NCI-H2029 (cell line): Measurements from ENCODE around the gene NAGS.
"Not testable (repeated sequence)": the region's sequence is repeated elsewhere in the genome, so short reads cannot be mapped to it uniquely, and the experiment has no call there.

Source experiments
- DNase-seq: peaks from one replicate; lab custom pipeline; 2025; lab: John Stamatoyannopoulos, UW

NAGS gene

GRCh38 chr17:43983515-43984411 lies 20.7 kb upstream of the NAGS start:
- no peak for DNase-seq

- DNase-seq: no peak
These were observed 19.9 kb upstream of the NAGS start for GRCh38 chr17:43984521-43984920.

- no peak for DNase-seq
These were observed 18.0 kb upstream of the NAGS start for GRCh38 chr17:43986225-43986981.

GRCh38 chr17:43987131-43988021 lies 17.0 kb upstream of the NAGS start:
- DNase-seq: no peak

GRCh38 chr17:43988301-43988700 lies 16.1 kb upstream of the NAGS start:
- no peak for DNase-seq

GRCh38 chr17:43992641-43993040 lies 11.8 kb upstream of the NAGS start:
- DNase-seq: no peak

- no peak for DNase-seq
These were observed 9.9 kb upstream of the NAGS start for GRCh38 chr17:43994272-43995149.

GRCh38 chr17:43995150-43995471 lies 9.3 kb upstream of the NAGS start:
- no peak for DNase-seq

- not testable (repeated sequence) for DNase-seq
These were observed 7.2 kb upstream of the NAGS start for GRCh38 chr17:43997180-43997579.

GRCh38 chr17:43998552-43998951 lies 5.9 kb upstream of the NAGS start:
- DNase-seq: no peak

- DNase-seq: no peak
These were observed 5.4 kb upstream of the NAGS start for GRCh38 chr17:43999024-43999423.

GRCh38 chr17:44000141-44000860 lies 4.1 kb upstream of the NAGS start:
- no peak for DNase-seq

- DNase-seq: no peak
These were observed 3.5 kb upstream of the NAGS start for GRCh38 chr17:44000871-44001460.

GRCh38 chr17:44001461-44001920 lies 2.9 kb upstream of the NAGS start:
- DNase-seq: no peak

- DNase-seq: no peak
These were observed 2.1 kb upstream of the NAGS start for GRCh38 chr17:44002141-44002848.

- DNase-seq: no peak
These were observed 522 bp downstream of the NAGS start for GRCh38 chr17:44004761-44005526.

GRCh38 chr17:44005527-44006271 lies 1.3 kb downstream of the NAGS start:
- DNase-seq: no peak

- DNase-seq: no peak
These were observed 1.8 kb downstream of the NAGS start for GRCh38 chr17:44006272-44006597.
